K562 (cell line): ENCODE measurements around the gene ARID4B. TPM values are rescaled to one million over a fixed set of nuclear protein-coding genes. Genes with fewer than 3 reads are reported as not detected.

Experiments
- ATAC-seq: fragments of 200-7000 bp; cut with Tn5 transposase; 3 replicates; pipeline ENCODE4 v1.9.1; 2020; ENCODE audit warnings: moderate library complexity
- BruUV-seq: library from RNA; stranded (reverse); fragments of 400-500 nt; replicated peaks from 2 replicates; lab custom pipeline; 2021; lab: Mats Ljungman, UMichigan
- CTCF ChIA-PET: fragments of 300-600 bp; formaldehyde crosslinking; extraction: SDS; loops from one replicate; lab custom pipeline; 2021; ENCODE audit warnings: low intra/inter-chr PET ratio; lab: Yijun Ruan, JAX
- POLR2A ChIA-PET: fragments of 300-600, 350-650 bp; sonication (Branson Sonifier 250); formaldehyde crosslinking; extraction: SDS; loops from one replicate; lab custom pipeline; 2021; ENCODE audit warnings: antibody characterized with exemption, inconsistent platforms; lab: Yijun Ruan, JAX
- DNase-seq, 4 experiments: peaks; one replicate each; pipeline versions ENCODE4 v3.0.0 to v3.0.0-alpha.2; 2011 to 2018; ENCODE audit warnings: low spot score in 3 of 4, mixed read lengths in 3 of 4; ENCODE audit errors: extremely low read depth in 1 of 4
- FAIRE-seq: peaks from 2 replicates; lab custom pipeline; 2011; peaks lifted over from hg19 to GRCh38; lab: Jason Lieb, UNC
- H2AFZ ChIP-seq: 2 replicates; pipeline ENCODE4 v1.6.0; 2011; ENCODE audit warnings: low read depth, low read length, control low read depth, inconsistent platforms
- H3K27ac ChIP-seq: fragments of 200-600 bp; 3 replicates; pipeline ENCODE4 v1.8.0; 2011; ENCODE audit warnings: low read depth, mild to moderate bottlenecking, control low read depth, inconsistent platforms, low read length, moderate library complexity, mixed read lengths; ENCODE audit errors: extremely low read depth
- H3K27me3 ChIP-seq, 2 experiments: fragments of 300-600 bp in 1 of 2; 2 replicates in 1 of 2; 3 replicates in 1 of 2; pipeline versions ENCODE4 v1.6.0 to v1.8.0; 2011; ENCODE audit warnings: inconsistent platforms in 2 of 2, low read length in 2 of 2, mild to moderate bottlenecking in 1 of 2, mixed read lengths in 1 of 2, moderate library complexity in 1 of 2; ENCODE audit not compliant: control insufficient read depth in 2 of 2, insufficient read depth in 2 of 2
- H3K36me3 ChIP-seq: fragments of 300-600 bp; 3 replicates; pipeline ENCODE4 v1.8.0; 2011; ENCODE audit warnings: mild to moderate bottlenecking, low read length, inconsistent platforms; ENCODE audit not compliant: control insufficient read depth, insufficient read depth
- H3K4me1 ChIP-seq, 2 experiments: fragments of 200-600 bp in 1 of 2; replicated peaks in 1 of 2; 2 replicates in 1 of 2; 3 replicates in 1 of 2; pipeline versions ENCODE4 v1.5.1 to v1.8.0; 2011; ENCODE audit warnings: inconsistent platforms in 2 of 2, low read length in 2 of 2, mild to moderate bottlenecking in 1 of 2, mixed read lengths in 1 of 2, moderate library complexity in 1 of 2; ENCODE audit not compliant: control insufficient read depth in 2 of 2, insufficient read depth in 2 of 2
- H3K4me2 ChIP-seq: 2 replicates; pipeline ENCODE4 v1.6.1; 2011; ENCODE audit warnings: low read length, control low read depth, inconsistent platforms, mixed read lengths; ENCODE audit not compliant: insufficient read depth
- H3K4me3 ChIP-seq: fragments of 200-600 bp; sonication (generic), shearing (Covaris generic); 2 replicates; pipeline ENCODE4 v1.5.1; 2016; ENCODE audit warnings: control low read depth, inconsistent platforms
- H3K79me2 ChIP-seq: fragments of 200-600 bp; 3 replicates; pipeline ENCODE4 v1.8.0; 2011; ENCODE audit warnings: low read length, inconsistent platforms; ENCODE audit not compliant: control insufficient read depth, insufficient read depth
- H3K9ac ChIP-seq, 2 experiments: 2 replicates each; pipeline versions ENCODE4 v1.6.0 to v1.6.1; 2011; ENCODE audit warnings: low read depth in 2 of 2, low read length in 2 of 2, control low read depth in 1 of 2, inconsistent platforms in 1 of 2, mild to moderate bottlenecking in 1 of 2, mixed read lengths in 1 of 2; ENCODE audit not compliant: insufficient read depth in 1 of 2
- H3K9me1 ChIP-seq: one replicate; pipeline ENCODE4 v1.6.0; 2011; ENCODE audit warnings: inconsistent platforms, mild to moderate bottlenecking, low read length, moderate library complexity; ENCODE audit not compliant: control insufficient read depth, insufficient read depth
- H3K9me3 ChIP-seq: replicated peaks from 2 replicates; pipeline ENCODE4 v1.5.1; 2011; ENCODE audit warnings: low read depth, low read length, inconsistent platforms; ENCODE audit not compliant: control insufficient read depth, insufficient read depth
- H4K20me1 ChIP-seq: replicated peaks from 2 replicates; pipeline ENCODE4 v1.6.1; 2011; ENCODE audit warnings: low read length, inconsistent platforms, mixed read lengths; ENCODE audit not compliant: control insufficient read depth, insufficient read depth
- FOXK1 ChIP-seq: sonication (generic); formaldehyde crosslinking; IDR thresholded peaks from 2 replicates; pipeline ENCODE4 v1.8.0; 2022; ENCODE audit warnings: missing genetic modification reagents, mild to moderate bottlenecking, borderline replicate concordance
- FOXK2 ChIP-seq, 2 experiments: fragments of 450-650 bp; IDR thresholded peaks in 1 of 2; conservative IDR thresholded peaks in 1 of 2; 2 replicates each; pipeline ENCODE4 v1.6.1; 2016; ENCODE audit warnings: low read depth in 2 of 2, mild to moderate bottlenecking in 1 of 2
- GATAD2B ChIP-seq: fragments of 450-650 bp; IDR thresholded peaks from 2 replicates; pipeline ENCODE4 v1.6.1; 2017; ENCODE audit warnings: mild to moderate bottlenecking, borderline replicate concordance
- KLF10 ChIP-seq: fragments of 250-450 bp; sonication (Bioruptor Pico); IDR thresholded peaks from 2 replicates; pipeline ENCODE4 v1.6.1; 2021; ENCODE audit warnings: matching md5 sums
- NFIC ChIP-seq: fragments of 450-650 bp; IDR thresholded peaks from 2 replicates; pipeline ENCODE4 v1.6.1; 2017; ENCODE audit warnings: mild to moderate bottlenecking, inconsistent platforms
- PCBP2 ChIP-seq: fragments of 200-400 bp; formaldehyde crosslinking; IDR thresholded peaks from 2 replicates; pipeline ENCODE4 v1.6.1; 2018; ENCODE audit warnings: low read length, low read depth, mild to moderate bottlenecking, moderate library complexity; ENCODE audit not compliant: poor library complexity, severe bottlenecking
- SIN3B ChIP-seq: fragments of 450-650 bp; IDR thresholded peaks from 2 replicates; pipeline ENCODE4 v1.6.1; 2017; ENCODE audit warnings: low read depth, mild to moderate bottlenecking, moderate library complexity
- SP1 ChIP-seq: sonication (generic); formaldehyde crosslinking; IDR thresholded peaks from 2 replicates; pipeline ENCODE4 v1.8.1; 2022; ENCODE audit warnings: mild to moderate bottlenecking, missing genetic modification reagents
- TAF7 ChIP-seq: fragments of 450-650 bp; IDR thresholded peaks from 2 replicates; pipeline ENCODE4 v1.6.1; 2016; ENCODE audit warnings: missing genetic modification characterization, missing compliant biosample characterization
- TRIM28 ChIP-seq: fragments of 450-650 bp; IDR thresholded peaks from 2 replicates; pipeline ENCODE4 v1.6.1; 2017
- ZNF239 ChIP-seq: fragments of 250-450 bp; sonication (Bioruptor Pico); IDR thresholded peaks from 2 replicates; pipeline ENCODE4 v1.4.0; 2020; ENCODE audit warnings: mild to moderate bottlenecking
- ZNF253 ChIP-seq: fragments of 250-450 bp; sonication (Bioruptor Pico); conservative IDR thresholded peaks from 2 replicates; pipeline ENCODE4 v1.6.1; 2021; ENCODE audit warnings: mild to moderate bottlenecking
- WGBS: fragments of 100-300 bp; shearing (Covaris generic); methylation state at CpG from one replicate; pipeline ENCODE4 v1.1.6; 2016; ENCODE audit warnings: low coverage, mixed read lengths; ENCODE audit not compliant: insufficient coverage; ENCODE audit errors: missing lambda C conversion rate; 5-methylcytosine and 5-hydroxymethylcytosine counted together
- in situ Hi-C: fragments of 300-500 bp; cut with MboI; formaldehyde crosslinking; loops from 4 replicates; pipeline ENCODE4 v1.15.0; 2018; ENCODE audit warnings: inconsistent platforms, mixed read lengths
- intact Hi-C: fragments of 100-400 bp; cut with micrococcal nuclease; formaldehyde crosslinking; loops from 2 replicates; pipeline ENCODE4 v1.14.2; 2022
- polyA plus RNA-seq, 8 experiments: library from polyadenylated mRNA; depleted of rRNA in 4 of 8; stranded (reverse) in 5 of 8; unstranded in 3 of 8; fragments of >200 nt; fragmentation: Nextera tagmentation in 2 of 8; fragmentation: Illumina TruSeq in 1 of 8; extraction: Ambion mirVana in 2 of 8; extraction: Trizol in 1 of 8; gene quantifications; 2 replicates each; pipeline versions ENCODE4 v1.2.1 to v1.2.3, GENCODE V29; 2011 to 2014; ENCODE audit warnings: inconsistent platforms in 1 of 8, missing spikeins in 1 of 8
- total RNA-seq, 7 experiments: library from RNA; depleted of rRNA in 6 of 7; stranded (reverse); fragments of >200 nt in 6 of 7; fragmentation: Illumina TruSeq in 2 of 7; extraction: Trizol in 2 of 7; gene quantifications; 2 replicates each; pipeline versions ENCODE4 v1.2.1 to v1.2.3, GENCODE V29; 2011 to 2021; ENCODE audit warnings: low replicate concordance in 1 of 7
- TF ChIP-seq, protein P1 (sequence below): sonication (generic); formaldehyde crosslinking; IDR thresholded peaks from 2 replicates; pipeline ENCODE4 v1.8.0; 2022; ENCODE audit warnings: missing genetic modification reagents, mild to moderate bottlenecking, moderate library complexity, borderline replicate concordance
- TF ChIP-seq, protein P2 (sequence below): sonication (generic); formaldehyde crosslinking; IDR thresholded peaks from 2 replicates; pipeline ENCODE4 v1.8.0; 2023; ENCODE audit warnings: mild to moderate bottlenecking, missing genetic modification reagents
- TF ChIP-seq, protein P3 (sequence below): fragments of 250-450 bp; sonication (Bioruptor Pico); IDR thresholded peaks from 2 replicates; pipeline ENCODE4 v1.8.0; 2022; ENCODE audit warnings: moderate library complexity, mild to moderate bottlenecking, inconsistent platforms

The ARID4B gene
- total and polyA plus RNA-seq, 9 of the 15 experiments (the other 6 are each of a cell fraction or from before 2014, with no cell fraction given): 8.4 to 38.9 (median 18.5) TPM

DNA sequence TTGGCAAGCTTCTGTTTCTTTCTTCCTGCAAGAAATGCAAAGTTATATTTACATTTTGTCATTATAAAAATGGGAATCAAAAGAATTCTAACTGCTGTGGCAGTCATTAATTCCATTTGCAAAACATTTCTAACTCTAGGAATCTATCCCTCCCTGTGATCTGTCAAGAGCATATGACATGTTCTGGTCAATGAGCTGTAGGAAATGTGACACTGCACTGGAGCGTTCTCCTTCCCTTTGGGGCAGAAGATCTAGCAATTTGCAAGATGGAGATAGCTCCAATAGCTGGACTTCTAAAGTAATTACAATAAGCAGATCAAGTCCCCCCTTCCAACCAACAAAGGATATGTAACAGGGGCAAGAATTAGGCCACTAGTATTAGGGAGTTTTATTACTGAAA lies 205.6 kb downstream of the ARID4B start:
- FAIRE-seq: no peak
- ChIA-PET CTCF (no interaction called here), POLR2A (interaction anchor here (0.5 to 5.1 kb wide), 9 partner anchors 9 to 954 kb away, joined by 3 to 51 read pairs (median 3); partner anchors contain the start of gene RBM34)
- no peak overlapping the region for H3K4me3 ChIP-seq
- TF ChIP-seq TRIM28: no peak
- TF ChIP-seq TAF7: no peak
- TF ChIP-seq, protein P1, sequence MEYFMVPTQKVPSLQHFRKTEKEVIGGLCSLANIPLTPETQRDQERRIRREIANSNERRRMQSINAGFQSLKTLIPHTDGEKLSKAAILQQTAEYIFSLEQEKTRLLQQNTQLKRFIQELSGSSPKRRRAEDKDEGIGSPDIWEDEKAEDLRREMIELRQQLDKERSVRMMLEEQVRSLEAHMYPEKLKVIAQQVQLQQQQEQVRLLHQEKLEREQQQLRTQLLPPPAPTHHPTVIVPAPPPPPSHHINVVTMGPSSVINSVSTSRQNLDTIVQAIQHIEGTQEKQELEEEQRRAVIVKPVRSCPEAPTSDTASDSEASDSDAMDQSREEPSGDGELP (CRISPR knock-in tag): no peak
- TF ChIP-seq GATAD2B: no peak
- no peak for TF ChIP-seq KLF10
- TF ChIP-seq, protein P2, sequence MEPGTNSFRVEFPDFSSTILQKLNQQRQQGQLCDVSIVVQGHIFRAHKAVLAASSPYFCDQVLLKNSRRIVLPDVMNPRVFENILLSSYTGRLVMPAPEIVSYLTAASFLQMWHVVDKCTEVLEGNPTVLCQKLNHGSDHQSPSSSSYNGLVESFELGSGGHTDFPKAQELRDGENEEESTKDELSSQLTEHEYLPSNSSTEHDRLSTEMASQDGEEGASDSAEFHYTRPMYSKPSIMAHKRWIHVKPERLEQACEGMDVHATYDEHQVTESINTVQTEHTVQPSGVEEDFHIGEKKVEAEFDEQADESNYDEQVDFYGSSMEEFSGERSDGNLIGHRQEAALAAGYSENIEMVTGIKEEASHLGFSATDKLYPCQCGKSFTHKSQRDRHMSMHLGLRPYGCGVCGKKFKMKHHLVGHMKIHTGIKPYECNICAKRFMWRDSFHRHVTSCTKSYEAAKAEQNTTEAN (CRISPR knock-in tag): no peak
- TF ChIP-seq FOXK2 (conservative IDR thresholded peaks at IDR 0.05 in 1 of 2, IDR thresholded peaks at IDR 0.05 in 1 of 2; ENCODE audit: low read depth in 2 of 2): no peak
- TF ChIP-seq ZNF253 (CRISPR knock-in tag): no peak
- TF ChIP-seq FOXK1 (CRISPR knock-in tag): no peak
- TF ChIP-seq SIN3B: no peak
- no peak for TF ChIP-seq SP1
- TF ChIP-seq PCBP2: no peak
- TF ChIP-seq, protein P3, sequence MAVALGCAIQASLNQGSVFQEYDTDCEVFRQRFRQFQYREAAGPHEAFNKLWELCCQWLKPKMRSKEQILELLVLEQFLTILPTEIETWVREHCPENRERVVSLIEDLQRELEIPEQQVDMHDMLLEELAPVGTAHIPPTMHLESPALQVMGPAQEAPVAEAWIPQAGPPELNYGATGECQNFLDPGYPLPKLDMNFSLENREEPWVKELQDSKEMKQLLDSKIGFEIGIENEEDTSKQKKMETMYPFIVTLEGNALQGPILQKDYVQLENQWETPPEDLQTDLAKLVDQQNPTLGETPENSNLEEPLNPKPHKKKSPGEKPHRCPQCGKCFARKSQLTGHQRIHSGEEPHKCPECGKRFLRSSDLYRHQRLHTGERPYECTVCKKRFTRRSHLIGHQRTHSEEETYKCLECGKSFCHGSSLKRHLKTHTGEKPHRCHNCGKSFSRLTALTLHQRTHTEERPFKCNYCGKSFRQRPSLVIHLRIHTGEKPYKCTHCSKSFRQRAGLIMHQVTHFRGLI (CRISPR knock-in tag): no peak
- TF ChIP-seq NFIC: no peak
- TF ChIP-seq ZNF239 (CRISPR knock-in tag): no peak
- no peaks in the 10 kb centered on the region for H3K27me3 ChIP-seq
- no TSS peak for BruUV-seq
- no peak for ATAC-seq
- in situ Hi-C loops: no loop called here
- H3K9me1 ChIP-seq: no peaks in the 10 kb centered on the region
- no peak overlapping the region for H3K9ac ChIP-seq
- H2AFZ ChIP-seq: no peak overlapping the region
- H3K27ac ChIP-seq: no peak overlapping the region
- peaks cover 42% of the 10 kb centered on the region for H4K20me1 ChIP-seq
- 63% methylated on average over 1 of the region's 1 CpG for WGBS
- H3K9me3 ChIP-seq: no peaks in the 10 kb centered on the region
- H3K79me2 ChIP-seq: peaks cover 99% of the 10 kb centered on the region
- peaks cover 93% of the 10 kb centered on the region for H3K36me3 ChIP-seq
- intact Hi-C loops: no loop called here
- DNase-seq: no peak
- H3K4me2 ChIP-seq: no peak overlapping the region
- H3K4me1 ChIP-seq: peaks cover 10 to 15% of the 10 kb centered on the region in 2 experiments; a peak in 4 of 5 replicates
